Adrenal gland (tissue), 5 donors: Measurements from ENCODE around the gene SNX2.

ENCODE experiments used
- POLR2A ChIP-seq, 2 donors: fragments of 450-650 bp; IDR thresholded peaks; one replicate each; pipeline ENCODE4 v1.6.1; 2017; ENCODE audit warnings: antibody characterized with exemption in 2 of 2, mild to moderate bottlenecking in 2 of 2, moderate library complexity in 1 of 2
- TF ChIP-seq, protein P1 (sequence below), 6 experiments: fragments of 450-650 bp in 4 of 6; fragments of 200-600 bp in 2 of 6; sonication (generic) in 1 of 6; IDR thresholded peaks; 1 replicate in 5 of 6; 2 replicates in 1 of 6; pipeline versions ENCODE4 v1.5.1 to v1.8.0; 2016 to 2021; ENCODE audit warnings: antibody characterized with exemption in 6 of 6, mild to moderate bottlenecking in 2 of 6, moderate library complexity in 1 of 6
- donor health status: DM: no; HTN: no; CAD: no.

DNA sequence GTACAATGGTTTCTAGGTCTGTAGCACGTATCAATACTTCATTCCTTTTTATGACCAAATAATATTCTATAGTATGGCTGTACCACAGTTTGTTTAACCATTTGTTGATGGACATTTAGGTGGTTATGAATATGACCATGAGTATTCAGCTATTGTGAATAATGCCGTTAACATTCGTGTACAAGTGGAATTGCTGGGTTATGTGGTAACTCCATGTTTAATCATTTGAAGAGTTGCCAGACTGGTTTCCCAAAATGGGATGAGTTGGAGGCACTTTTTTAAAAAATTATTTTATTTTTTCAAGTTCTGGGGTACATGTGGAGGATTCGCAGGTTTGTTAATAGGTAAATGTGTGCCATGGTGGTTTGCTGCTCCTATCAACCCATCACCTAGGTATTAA is 4.6 kb downstream of the SNX2 start:
- TF ChIP-seq, protein P1, sequence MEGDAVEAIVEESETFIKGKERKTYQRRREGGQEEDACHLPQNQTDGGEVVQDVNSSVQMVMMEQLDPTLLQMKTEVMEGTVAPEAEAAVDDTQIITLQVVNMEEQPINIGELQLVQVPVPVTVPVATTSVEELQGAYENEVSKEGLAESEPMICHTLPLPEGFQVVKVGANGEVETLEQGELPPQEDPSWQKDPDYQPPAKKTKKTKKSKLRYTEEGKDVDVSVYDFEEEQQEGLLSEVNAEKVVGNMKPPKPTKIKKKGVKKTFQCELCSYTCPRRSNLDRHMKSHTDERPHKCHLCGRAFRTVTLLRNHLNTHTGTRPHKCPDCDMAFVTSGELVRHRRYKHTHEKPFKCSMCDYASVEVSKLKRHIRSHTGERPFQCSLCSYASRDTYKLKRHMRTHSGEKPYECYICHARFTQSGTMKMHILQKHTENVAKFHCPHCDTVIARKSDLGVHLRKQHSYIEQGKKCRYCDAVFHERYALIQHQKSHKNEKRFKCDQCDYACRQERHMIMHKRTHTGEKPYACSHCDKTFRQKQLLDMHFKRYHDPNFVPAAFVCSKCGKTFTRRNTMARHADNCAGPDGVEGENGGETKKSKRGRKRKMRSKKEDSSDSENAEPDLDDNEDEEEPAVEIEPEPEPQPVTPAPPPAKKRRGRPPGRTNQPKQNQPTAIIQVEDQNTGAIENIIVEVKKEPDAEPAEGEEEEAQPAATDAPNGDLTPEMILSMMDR (IDR thresholded peaks at IDR 0.05), result no peak
- no peak for TF ChIP-seq POLR2A (IDR thresholded peaks at IDR 0.05)
